ENCODE measurements around the gene STX5.
A peak's percentile ranks its signal among the peaks of the same experiment; 100 is the strongest.

STX5 gene

GRCh38 chr11:62786318-62787004 lies 45.4 kb downstream of the STX5 start:
- TF ChIP-seq, protein P1, sequence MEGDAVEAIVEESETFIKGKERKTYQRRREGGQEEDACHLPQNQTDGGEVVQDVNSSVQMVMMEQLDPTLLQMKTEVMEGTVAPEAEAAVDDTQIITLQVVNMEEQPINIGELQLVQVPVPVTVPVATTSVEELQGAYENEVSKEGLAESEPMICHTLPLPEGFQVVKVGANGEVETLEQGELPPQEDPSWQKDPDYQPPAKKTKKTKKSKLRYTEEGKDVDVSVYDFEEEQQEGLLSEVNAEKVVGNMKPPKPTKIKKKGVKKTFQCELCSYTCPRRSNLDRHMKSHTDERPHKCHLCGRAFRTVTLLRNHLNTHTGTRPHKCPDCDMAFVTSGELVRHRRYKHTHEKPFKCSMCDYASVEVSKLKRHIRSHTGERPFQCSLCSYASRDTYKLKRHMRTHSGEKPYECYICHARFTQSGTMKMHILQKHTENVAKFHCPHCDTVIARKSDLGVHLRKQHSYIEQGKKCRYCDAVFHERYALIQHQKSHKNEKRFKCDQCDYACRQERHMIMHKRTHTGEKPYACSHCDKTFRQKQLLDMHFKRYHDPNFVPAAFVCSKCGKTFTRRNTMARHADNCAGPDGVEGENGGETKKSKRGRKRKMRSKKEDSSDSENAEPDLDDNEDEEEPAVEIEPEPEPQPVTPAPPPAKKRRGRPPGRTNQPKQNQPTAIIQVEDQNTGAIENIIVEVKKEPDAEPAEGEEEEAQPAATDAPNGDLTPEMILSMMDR (IDR thresholded peaks at IDR 0.05; ENCODE audit: extremely low read depth, missing control alignments), result peak; percentile 99
- peak; percentile 93 for DNase-seq (ENCODE audit: low spot score)

DNA sequence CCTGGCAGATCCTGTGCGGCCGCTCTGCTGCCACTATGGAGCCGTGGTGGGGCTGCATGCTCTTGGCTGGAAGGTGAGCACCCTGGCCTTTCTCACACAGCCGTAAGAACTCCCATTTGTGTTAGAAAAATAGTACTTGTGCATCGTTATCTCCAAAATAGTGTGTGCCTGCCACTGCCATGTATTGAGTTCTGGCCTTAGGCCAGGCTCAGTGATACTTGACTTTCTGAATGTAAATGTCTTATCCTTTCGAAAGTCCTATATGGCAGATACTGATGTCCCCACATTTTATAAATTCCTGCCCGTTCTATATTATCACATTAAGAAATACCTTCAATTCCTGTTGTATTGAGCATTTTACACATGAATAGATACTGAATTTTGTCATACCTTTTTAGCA lies 49.1 kb downstream of the STX5 start:
- no peak for DNase-seq (ENCODE audit: low spot score)
- TF ChIP-seq, protein P1 (IDR thresholded peaks at IDR 0.05; ENCODE audit: extremely low read depth, missing control alignments), result no peak

GRCh38 chr11:62778441-62778840 lies 53.4 kb downstream of the STX5 start:
- no peak for DNase-seq (ENCODE audit: low spot score)
- TF ChIP-seq, protein P1 (IDR thresholded peaks at IDR 0.05; ENCODE audit: extremely low read depth, missing control alignments), result no peak

DNA sequence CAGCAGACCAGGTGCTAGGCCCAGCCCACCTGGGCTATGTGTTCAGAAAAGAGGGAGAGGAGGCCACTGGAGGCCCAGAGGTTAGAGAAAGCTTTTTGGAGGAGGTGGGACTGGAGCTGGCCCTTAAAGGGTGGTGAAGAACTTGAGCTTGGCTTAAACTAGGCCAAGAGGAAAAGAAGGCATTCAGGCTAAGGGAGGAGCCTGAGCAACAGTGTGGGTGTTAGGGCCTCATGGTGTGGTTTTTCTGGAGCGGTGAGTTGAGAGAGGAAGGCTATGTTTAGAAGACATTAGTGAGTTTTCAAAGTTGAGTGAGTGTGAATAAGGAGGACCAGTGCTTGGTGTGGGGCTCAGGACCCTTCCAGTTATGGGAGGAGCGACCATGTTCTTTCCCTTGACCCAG lies 54.5 kb downstream of the STX5 start:
- TF ChIP-seq, protein P1 (IDR thresholded peaks at IDR 0.05; ENCODE audit: extremely low read depth, missing control alignments), result no peak
- DNase-seq (ENCODE audit: low spot score), result no peak

- TF ChIP-seq, protein P1 (IDR thresholded peaks at IDR 0.05; ENCODE audit: extremely low read depth, missing control alignments), result no peak
- DNase-seq (ENCODE audit: low spot score), result no peak
Measured at GRCh38 chr11:62775646-62776045, 56.2 kb downstream of the STX5 start.

GRCh38 chr11:62774407-62774806 lies 57.4 kb downstream of the STX5 start:
- TF ChIP-seq, protein P1 (IDR thresholded peaks at IDR 0.05; ENCODE audit: extremely low read depth, missing control alignments), result no peak
- no peak for DNase-seq (ENCODE audit: low spot score)

DNA sequence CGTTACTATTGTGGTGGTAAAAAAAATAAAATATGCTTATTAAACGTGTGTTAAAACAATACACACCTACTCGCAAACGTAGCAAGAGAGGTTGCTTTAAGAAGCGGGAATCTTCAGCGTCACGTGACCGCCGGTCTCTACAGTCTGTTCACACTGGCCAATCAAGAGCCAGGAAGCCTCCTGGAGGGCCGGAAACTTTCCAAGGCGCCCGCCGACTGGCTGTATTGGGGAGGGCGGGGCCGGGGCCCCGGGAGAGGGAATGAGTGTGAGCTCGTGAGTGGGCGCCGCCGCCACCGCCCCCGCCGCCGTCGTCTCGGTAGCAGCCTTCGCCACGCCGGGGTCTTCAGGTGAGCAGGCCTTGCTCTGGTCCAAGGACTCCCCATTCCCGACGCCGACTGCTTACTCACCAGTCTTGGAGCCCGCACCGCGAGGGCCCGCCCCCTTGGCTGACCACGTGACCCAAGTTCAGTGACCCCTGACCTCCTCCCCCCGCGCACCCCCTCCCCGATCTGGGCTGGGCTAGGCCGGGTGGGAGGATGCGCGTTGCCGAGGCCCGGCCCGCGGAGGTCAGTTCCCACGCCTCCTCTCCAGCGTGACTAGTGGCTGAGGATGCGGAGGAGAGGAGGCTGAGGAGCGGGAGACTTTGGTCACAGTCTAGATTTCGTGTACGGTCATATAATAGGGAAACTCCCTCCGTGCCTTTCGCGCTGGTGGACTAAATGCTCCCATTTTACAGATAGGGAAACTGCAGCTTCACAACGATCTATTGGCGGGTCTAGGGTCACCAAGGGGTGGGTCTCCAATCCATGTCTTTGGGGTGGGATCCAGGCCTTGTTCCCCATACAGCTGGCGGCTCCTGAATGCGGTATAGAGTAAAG lies 60.5 kb downstream of the STX5 start, which contains the start of gene TAF6L:
Gene TAF6L, plus strand, starts transcription at position 253 of the 878 bp plus-strand sequence. CDS start 4,388 bp downstream, outside the sequence.
- TF ChIP-seq, protein P1 (IDR thresholded peaks at IDR 0.05; ENCODE audit: extremely low read depth, missing control alignments), result no peak
- DNase-seq (ENCODE audit: low spot score), result peak; percentile 89

All from GM20000 (cell line).